Measurements from ENCODE around the gene C6.
"Not testable (repeated sequence)": the region's sequence is repeated elsewhere in the genome, so short reads cannot be mapped to it uniquely, and the experiment has no call there.

The C6 gene

GRCh38 chr5:41218929-41219657, 5.8 kb upstream of the C6 start:
- no peaks in the 10 kb centered on the region for H3K27me3 Mint-ChIP-seq (ENCODE audit: low read depth)
- no peak overlapping the region for H3K4me3 Mint-ChIP-seq
- H3K27ac Mint-ChIP-seq: no peak overlapping the region
- no peaks in the 10 kb centered on the region for H3K9me3 Mint-ChIP-seq
- H3K36me3 Mint-ChIP-seq (ENCODE audit: low read depth): no peaks in the 10 kb centered on the region
- DNase-seq (ENCODE audit: low spot score): no peak
- no peaks in the 10 kb centered on the region for H3K4me1 Mint-ChIP-seq (ENCODE audit: low read depth)

GRCh38 chr5:41214182-41214581, 850 bp upstream of the C6 start:
- Mint-ChIP-seq H3K36me3 (ENCODE audit: low read depth) (no peaks in the 10 kb centered on the region), H3K4me1 (ENCODE audit: low read depth) (no peaks in the 10 kb centered on the region), H3K4me3 (no peak overlapping the region), H3K27me3 (ENCODE audit: low read depth) (no peaks in the 10 kb centered on the region), H3K27ac (no peak overlapping the region), H3K9me3 (no peaks in the 10 kb centered on the region)
- no peak for DNase-seq (ENCODE audit: low spot score)

DNA sequence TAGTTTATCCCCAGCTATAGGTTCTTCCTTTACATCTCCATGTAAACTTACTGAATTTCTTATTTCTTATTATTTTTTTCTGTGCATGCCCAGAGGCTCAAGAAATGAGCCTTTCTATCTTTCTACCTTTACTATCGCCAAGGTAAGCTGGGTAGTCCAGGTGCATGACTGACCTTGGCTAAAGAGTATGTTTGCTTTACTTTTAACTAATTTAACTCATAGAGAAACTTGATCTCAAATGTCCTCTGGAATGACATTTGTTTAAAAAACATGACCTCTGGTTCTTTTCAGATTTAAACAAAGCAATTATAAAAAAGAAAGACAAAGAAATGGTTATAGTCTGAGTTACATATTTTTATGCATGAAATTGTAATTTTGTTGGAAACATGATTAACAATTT, 397 bp downstream of the C6 start:
- Mint-ChIP-seq H3K4me1 (ENCODE audit: low read depth) (no peaks in the 10 kb centered on the region), H3K9me3 (no peaks in the 10 kb centered on the region), H3K27me3 (ENCODE audit: low read depth) (no peaks in the 10 kb centered on the region), H3K4me3 (no peak overlapping the region), H3K36me3 (ENCODE audit: low read depth) (no peaks in the 10 kb centered on the region), H3K27ac (no peak overlapping the region)
- no peak for DNase-seq (ENCODE audit: low spot score)

DNA sequence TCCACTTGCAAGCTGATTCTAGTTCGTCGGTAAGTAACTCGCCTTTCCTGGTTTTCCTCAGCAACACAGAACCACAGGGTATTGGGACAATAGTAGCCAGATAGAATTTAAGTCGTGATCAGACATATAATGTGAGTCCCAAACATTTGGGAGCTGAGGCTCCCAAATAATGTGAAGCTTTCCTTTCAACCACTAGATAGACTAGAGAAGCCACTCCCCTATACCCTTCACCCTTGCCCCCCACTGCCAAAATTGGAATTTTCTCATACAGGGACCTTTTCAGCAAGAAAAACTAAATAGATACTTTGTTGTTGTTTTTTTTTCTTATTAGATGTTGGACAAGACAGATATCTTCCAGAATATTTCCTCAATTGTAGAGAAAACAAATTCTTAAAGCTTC, 1.9 kb downstream of the C6 start:
- no peaks in the 10 kb centered on the region for H3K4me1 Mint-ChIP-seq (ENCODE audit: low read depth)
- no peak overlapping the region for H3K27ac Mint-ChIP-seq
- H3K36me3 Mint-ChIP-seq (ENCODE audit: low read depth): no peaks in the 10 kb centered on the region

DNA sequence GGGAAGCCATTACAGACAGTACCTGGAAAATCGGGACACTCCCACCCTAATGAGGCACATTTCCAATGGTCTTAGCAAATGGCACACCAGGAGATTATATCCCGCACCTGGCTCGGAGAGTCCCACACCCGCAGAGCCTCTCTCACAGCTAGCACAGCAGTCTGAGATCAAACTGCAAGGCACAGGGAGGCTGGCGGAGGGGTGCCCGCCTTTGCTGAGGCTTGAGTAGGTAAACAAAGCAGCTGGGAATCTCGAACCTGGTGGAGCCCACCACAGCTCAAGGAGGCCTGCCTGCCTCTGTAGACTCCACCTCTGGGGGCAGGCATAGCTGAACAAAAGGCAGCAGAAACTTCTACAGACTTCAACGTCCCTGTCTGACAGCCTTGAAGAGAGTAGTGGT, 7.9 kb downstream of the C6 start:
- not testable (repeated sequence) for H3K27ac Mint-ChIP-seq; H3K27me3 Mint-ChIP-seq (ENCODE audit: low read depth); DNase-seq (ENCODE audit: low spot score); H3K36me3 Mint-ChIP-seq (ENCODE audit: low read depth); H3K4me3 Mint-ChIP-seq; H3K9me3 Mint-ChIP-seq; H3K4me1 Mint-ChIP-seq (ENCODE audit: low read depth)

More for the DNA sequence above, 1.9 kb downstream of the C6 start:
- H3K27me3 Mint-ChIP-seq (ENCODE audit: low read depth): no peaks in the 10 kb centered on the region
- H3K9me3 Mint-ChIP-seq: peaks cover 3% of the 10 kb centered on the region
- DNase-seq (ENCODE audit: low spot score): no peak
- H3K4me3 Mint-ChIP-seq: no peak overlapping the region

DNA sequence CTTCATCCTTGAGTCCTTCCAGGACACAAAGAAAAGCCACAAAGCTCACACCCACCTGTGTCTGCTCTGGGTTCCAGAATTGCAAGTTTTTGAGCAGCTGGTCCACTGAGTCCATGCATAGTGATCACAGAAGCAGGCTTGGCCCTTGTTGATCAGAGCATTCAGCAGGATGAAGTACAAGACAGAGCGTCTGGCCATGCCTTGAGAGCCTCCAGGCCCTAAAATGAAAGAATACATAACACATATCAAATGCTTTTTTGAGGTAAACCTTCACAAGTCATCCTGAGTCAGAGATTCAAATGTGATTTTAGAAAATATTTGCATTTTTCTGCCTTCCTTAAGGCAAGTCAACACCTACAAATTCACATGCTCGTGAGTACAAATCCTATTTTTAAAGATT, 10.3 kb downstream of the C6 start:
- peaks cover 5% of the 10 kb centered on the region for H3K9me3 Mint-ChIP-seq
- DNase-seq (ENCODE audit: low spot score): no peak
- H3K4me1 Mint-ChIP-seq (ENCODE audit: low read depth): no peaks in the 10 kb centered on the region
- no peak overlapping the region for H3K27ac Mint-ChIP-seq
- no peaks in the 10 kb centered on the region for H3K36me3 Mint-ChIP-seq (ENCODE audit: low read depth)
- no peak overlapping the region for H3K4me3 Mint-ChIP-seq
- no peaks in the 10 kb centered on the region for H3K27me3 Mint-ChIP-seq (ENCODE audit: low read depth)

- H3K27ac Mint-ChIP-seq: no peak overlapping the region
- H3K36me3 Mint-ChIP-seq (ENCODE audit: low read depth): no peaks in the 10 kb centered on the region
- H3K27me3 Mint-ChIP-seq (ENCODE audit: low read depth): no peaks in the 10 kb centered on the region
- DNase-seq (ENCODE audit: low spot score): no peak
- peaks cover under 1% of the 10 kb centered on the region for H3K9me3 Mint-ChIP-seq
- H3K4me1 Mint-ChIP-seq (ENCODE audit: low read depth): no peaks in the 10 kb centered on the region
- H3K4me3 Mint-ChIP-seq: no peak overlapping the region
These were observed 12.1 kb downstream of the C6 start for GRCh38 chr5:41201082-41201772.

DNA sequence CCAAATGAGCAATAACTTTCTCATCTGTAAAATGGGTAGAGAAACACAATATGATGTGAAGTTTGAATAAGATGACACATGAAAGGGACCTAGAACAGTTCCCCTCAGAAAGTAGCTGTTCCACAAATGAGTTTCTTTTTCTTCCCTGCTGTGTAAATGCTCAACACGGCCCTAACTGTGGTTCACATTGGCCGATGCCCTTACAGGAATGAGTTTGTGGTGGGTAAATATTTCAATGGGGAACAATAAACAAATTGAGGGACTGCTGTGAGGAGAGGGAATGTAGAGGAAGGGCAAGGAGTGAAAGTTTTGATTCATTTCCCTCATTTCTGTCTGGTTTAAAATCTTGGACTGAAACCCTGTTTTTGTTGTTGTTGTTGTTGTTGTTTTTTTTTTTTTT, 12.8 kb downstream of the C6 start:
- no peak overlapping the region for H3K27ac Mint-ChIP-seq
- no peak for DNase-seq (ENCODE audit: low spot score)
- H3K9me3 Mint-ChIP-seq: no peaks in the 10 kb centered on the region
- H3K36me3 Mint-ChIP-seq (ENCODE audit: low read depth): no peaks in the 10 kb centered on the region
- no peaks in the 10 kb centered on the region for H3K27me3 Mint-ChIP-seq (ENCODE audit: low read depth)
- H3K4me1 Mint-ChIP-seq (ENCODE audit: low read depth): no peaks in the 10 kb centered on the region
- no peak overlapping the region for H3K4me3 Mint-ChIP-seq

GRCh38 chr5:41199660-41200059, 13.7 kb downstream of the C6 start:
- no peak overlapping the region for H3K27ac Mint-ChIP-seq
- H3K36me3 Mint-ChIP-seq (ENCODE audit: low read depth): no peaks in the 10 kb centered on the region
- H3K4me3 Mint-ChIP-seq: no peak overlapping the region
- H3K9me3 Mint-ChIP-seq: no peaks in the 10 kb centered on the region
- no peak for DNase-seq (ENCODE audit: low spot score)
- H3K27me3 Mint-ChIP-seq (ENCODE audit: low read depth): no peaks in the 10 kb centered on the region
- no peaks in the 10 kb centered on the region for H3K4me1 Mint-ChIP-seq (ENCODE audit: low read depth)

- H3K27me3 Mint-ChIP-seq (ENCODE audit: low read depth): no peaks in the 10 kb centered on the region
- H3K27ac Mint-ChIP-seq: no peak overlapping the region
- no peaks in the 10 kb centered on the region for H3K9me3 Mint-ChIP-seq
- H3K4me3 Mint-ChIP-seq: no peak overlapping the region
- H3K4me1 Mint-ChIP-seq (ENCODE audit: low read depth): no peaks in the 10 kb centered on the region
- no peak for DNase-seq (ENCODE audit: low spot score)
- no peaks in the 10 kb centered on the region for H3K36me3 Mint-ChIP-seq (ENCODE audit: low read depth)
These were observed 17.1 kb downstream of the C6 start for GRCh38 chr5:41196197-41196596.

DNA sequence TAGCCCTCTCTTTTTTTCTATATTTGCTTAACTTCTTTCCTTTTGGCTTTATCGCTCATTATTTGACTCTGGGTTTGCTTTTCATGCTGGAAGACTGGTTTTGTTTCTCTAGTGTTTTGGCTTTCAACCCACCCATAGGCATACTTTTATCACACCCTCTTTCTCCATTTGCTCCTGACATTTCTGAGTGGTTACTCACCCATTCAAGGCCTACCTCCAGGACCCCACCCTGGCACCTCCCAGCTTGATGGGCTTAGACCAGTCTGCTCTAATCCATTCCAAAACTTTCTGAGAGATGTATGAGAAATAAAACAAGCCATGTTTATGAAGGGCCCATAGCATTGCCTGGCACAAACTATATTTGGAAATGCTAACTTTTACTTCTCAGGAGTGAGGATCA, 18.1 kb downstream of the C6 start:
- no peaks in the 10 kb centered on the region for H3K4me1 Mint-ChIP-seq (ENCODE audit: low read depth)
- no peak for DNase-seq (ENCODE audit: low spot score)
- no peaks in the 10 kb centered on the region for H3K9me3 Mint-ChIP-seq
- no peaks in the 10 kb centered on the region for H3K36me3 Mint-ChIP-seq (ENCODE audit: low read depth)
- H3K27me3 Mint-ChIP-seq (ENCODE audit: low read depth): no peaks in the 10 kb centered on the region
- H3K27ac Mint-ChIP-seq: no peak overlapping the region
- no peak overlapping the region for H3K4me3 Mint-ChIP-seq

- no peaks in the 10 kb centered on the region for H3K36me3 Mint-ChIP-seq (ENCODE audit: low read depth)
- no peak overlapping the region for H3K27ac Mint-ChIP-seq
- no peaks in the 10 kb centered on the region for H3K9me3 Mint-ChIP-seq
- H3K4me3 Mint-ChIP-seq: no peak overlapping the region
- no peak for DNase-seq (ENCODE audit: low spot score)
- H3K4me1 Mint-ChIP-seq (ENCODE audit: low read depth): no peaks in the 10 kb centered on the region
- H3K27me3 Mint-ChIP-seq (ENCODE audit: low read depth): no peaks in the 10 kb centered on the region
These were observed 19.0 kb downstream of the C6 start for GRCh38 chr5:41194339-41194738.

DNA sequence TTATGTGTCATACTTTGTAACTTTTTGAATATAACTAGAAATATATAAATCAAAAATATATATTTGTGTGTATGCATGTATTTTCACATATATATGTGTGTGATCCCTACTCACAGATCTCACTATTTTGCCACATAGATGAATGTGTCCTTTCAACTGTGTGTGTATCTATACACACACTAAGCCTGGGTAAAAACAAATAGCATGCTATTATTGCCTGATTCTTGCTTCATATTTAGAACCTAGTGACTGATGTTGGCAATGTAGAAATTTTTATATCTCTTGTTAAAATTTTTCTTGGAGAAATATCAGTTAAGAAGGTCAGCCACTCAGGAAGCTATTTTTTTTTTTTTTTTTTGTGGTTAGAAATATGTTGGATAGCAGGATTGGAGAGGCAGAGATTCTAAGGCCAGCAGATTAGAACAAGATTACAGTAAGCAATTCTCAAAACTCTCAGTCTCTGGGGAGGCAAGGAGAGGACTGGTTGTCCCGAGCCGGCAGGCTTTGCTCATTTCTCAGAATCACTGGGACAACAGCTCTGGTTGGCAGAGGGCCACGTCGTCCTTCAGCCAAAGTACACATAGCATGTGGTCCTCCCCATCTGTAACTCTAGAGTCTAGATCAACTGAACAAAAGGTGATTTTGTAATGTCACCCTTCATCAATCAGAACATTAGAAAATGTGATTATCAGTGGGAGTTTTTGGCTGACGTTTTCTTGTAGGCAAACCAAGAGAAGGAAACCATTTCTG, 19.7 kb downstream of the C6 start:
- Mint-ChIP-seq H3K36me3 (ENCODE audit: low read depth) (no peaks in the 10 kb centered on the region), H3K4me1 (ENCODE audit: low read depth) (no peaks in the 10 kb centered on the region), H3K27me3 (ENCODE audit: low read depth) (no peaks in the 10 kb centered on the region), H3K27ac (no peak overlapping the region), H3K4me3 (no peak overlapping the region), H3K9me3 (no peaks in the 10 kb centered on the region)
- DNase-seq (ENCODE audit: low spot score): no peak

DNA sequence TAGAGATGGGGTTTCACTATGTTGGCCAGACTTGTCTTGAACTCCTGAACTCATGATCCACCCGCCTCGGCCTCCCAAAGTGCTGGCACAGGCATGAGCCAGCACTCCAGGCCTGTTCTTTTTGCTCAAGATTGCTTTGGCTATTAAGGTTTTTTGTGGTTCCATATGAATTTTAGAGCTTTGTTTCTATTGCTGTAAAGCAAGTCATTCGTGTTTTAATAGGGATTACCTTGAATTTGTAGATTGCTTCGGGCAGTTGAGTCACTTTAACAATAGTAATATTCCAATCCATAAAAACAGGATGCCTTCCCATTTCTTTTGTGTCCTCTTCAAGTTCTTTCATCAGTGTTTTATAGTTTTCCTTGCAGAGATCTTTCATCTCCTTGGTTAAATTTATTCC, 22.1 kb downstream of the C6 start:
- Mint-ChIP-seq H3K4me1 (ENCODE audit: low read depth) (no peaks in the 10 kb centered on the region), H3K27me3 (ENCODE audit: low read depth) (no peaks in the 10 kb centered on the region), H3K9me3 (no peaks in the 10 kb centered on the region), H3K4me3 (no peak overlapping the region), H3K36me3 (ENCODE audit: low read depth) (no peaks in the 10 kb centered on the region), H3K27ac (no peak overlapping the region)
- no peak for DNase-seq (ENCODE audit: low spot score)
